ENCODE data around the gene EXD3.

DNA sequence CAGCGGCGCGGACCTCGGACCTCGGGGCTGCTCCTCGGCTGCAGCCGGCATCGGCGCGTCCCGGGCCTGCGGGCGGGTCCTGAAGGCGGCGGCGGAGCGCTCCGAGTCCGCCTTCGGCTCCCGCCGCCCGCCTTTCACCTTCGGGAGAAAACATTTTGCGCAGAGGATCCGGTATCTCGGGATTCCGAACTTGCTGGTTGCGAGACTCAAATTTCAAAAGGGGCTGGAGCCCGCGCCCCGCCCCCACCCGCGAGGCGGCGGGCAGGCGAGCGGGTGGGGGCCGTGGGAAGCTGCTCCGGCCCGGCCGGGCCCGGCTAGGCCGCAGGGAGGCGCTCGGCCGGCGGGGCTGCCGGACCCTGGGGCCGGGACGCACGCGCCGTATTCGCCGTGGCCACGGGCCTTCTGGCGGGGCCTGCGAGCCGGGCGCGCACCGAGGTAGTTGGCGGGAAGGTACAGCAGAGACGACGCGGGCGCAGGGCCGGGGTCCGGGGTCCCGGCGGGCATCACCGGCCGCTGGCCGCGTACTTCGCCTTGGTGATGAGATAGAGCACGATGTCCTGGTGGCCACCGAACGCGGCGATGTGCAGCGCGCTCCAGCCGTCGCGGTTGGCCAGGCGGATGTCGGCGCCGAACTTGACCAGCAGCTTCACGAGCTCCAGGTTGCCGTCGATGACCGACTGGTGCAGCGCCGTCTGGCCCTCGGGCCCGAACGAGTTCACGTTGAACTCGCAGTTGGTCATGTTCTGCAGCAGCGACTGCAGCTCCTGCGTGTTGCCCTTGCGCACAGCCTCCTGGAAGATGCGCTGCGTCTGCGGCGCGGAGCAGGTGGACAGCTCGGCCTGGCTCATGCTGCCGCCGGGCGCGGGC, 121.6 kb downstream of the EXD3 start:
- TF ChIP-seq, protein P1, sequence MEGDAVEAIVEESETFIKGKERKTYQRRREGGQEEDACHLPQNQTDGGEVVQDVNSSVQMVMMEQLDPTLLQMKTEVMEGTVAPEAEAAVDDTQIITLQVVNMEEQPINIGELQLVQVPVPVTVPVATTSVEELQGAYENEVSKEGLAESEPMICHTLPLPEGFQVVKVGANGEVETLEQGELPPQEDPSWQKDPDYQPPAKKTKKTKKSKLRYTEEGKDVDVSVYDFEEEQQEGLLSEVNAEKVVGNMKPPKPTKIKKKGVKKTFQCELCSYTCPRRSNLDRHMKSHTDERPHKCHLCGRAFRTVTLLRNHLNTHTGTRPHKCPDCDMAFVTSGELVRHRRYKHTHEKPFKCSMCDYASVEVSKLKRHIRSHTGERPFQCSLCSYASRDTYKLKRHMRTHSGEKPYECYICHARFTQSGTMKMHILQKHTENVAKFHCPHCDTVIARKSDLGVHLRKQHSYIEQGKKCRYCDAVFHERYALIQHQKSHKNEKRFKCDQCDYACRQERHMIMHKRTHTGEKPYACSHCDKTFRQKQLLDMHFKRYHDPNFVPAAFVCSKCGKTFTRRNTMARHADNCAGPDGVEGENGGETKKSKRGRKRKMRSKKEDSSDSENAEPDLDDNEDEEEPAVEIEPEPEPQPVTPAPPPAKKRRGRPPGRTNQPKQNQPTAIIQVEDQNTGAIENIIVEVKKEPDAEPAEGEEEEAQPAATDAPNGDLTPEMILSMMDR (IDR thresholded peaks at IDR 0.05; ENCODE audit: insufficient read depth, low read length): no peak
- TF ChIP-seq POLR2AphosphoS5 (IDR thresholded peaks at IDR 0.05; ENCODE audit: low read depth) (no peak), GABPA (IDR thresholded peaks at IDR 0.05; ENCODE audit: low read depth) (no peak), SPI1 (IDR thresholded peaks at IDR 0.05; ENCODE audit: borderline replicate concordance, low read depth) (no peak)
- TF ChIP-seq, protein P2, sequence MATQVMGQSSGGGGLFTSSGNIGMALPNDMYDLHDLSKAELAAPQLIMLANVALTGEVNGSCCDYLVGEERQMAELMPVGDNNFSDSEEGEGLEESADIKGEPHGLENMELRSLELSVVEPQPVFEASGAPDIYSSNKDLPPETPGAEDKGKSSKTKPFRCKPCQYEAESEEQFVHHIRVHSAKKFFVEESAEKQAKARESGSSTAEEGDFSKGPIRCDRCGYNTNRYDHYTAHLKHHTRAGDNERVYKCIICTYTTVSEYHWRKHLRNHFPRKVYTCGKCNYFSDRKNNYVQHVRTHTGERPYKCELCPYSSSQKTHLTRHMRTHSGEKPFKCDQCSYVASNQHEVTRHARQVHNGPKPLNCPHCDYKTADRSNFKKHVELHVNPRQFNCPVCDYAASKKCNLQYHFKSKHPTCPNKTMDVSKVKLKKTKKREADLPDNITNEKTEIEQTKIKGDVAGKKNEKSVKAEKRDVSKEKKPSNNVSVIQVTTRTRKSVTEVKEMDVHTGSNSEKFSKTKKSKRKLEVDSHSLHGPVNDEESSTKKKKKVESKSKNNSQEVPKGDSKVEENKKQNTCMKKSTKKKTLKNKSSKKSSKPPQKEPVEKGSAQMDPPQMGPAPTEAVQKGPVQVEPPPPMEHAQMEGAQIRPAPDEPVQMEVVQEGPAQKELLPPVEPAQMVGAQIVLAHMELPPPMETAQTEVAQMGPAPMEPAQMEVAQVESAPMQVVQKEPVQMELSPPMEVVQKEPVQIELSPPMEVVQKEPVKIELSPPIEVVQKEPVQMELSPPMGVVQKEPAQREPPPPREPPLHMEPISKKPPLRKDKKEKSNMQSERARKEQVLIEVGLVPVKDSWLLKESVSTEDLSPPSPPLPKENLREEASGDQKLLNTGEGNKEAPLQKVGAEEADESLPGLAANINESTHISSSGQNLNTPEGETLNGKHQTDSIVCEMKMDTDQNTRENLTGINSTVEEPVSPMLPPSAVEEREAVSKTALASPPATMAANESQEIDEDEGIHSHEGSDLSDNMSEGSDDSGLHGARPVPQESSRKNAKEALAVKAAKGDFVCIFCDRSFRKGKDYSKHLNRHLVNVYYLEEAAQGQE (IDR thresholded peaks at IDR 0.05; ENCODE audit: insufficient replicate concordance, low read depth): no peak

Measured in HL-60 (cell line).